ENCODE data around the gene ITSN2. TPM values are rescaled to one million over a fixed set of nuclear protein-coding genes. Genes with fewer than 3 reads are reported as not detected.

Gene ITSN2
- total RNA-seq, 4 donors from 2014 or later, result 58.1 to 68.4 (median 65.8) TPM

DNA sequence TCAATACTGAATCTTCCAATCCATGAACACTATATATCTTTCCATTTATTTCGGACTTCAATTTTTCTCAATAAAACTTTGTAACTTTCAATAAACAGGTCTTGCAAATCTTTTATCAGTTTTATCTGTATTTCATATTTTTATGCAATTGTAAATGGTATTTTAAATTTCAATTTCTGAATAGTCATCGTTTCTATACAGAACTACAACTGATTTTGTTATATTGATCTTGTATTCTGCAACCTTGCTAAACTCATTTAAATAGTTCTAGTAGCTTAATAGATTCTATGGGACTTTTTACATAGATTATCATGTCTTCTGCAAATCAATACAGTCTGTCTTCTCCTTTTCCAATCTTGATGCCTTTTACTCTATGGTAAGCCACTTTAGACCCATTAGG, 95.1 kb downstream of the ITSN2 start:
- intact Hi-C loops (cut with DNase I; ENCODE audit: low total_unique reads), result no loop called here
- TF ChIP-seq POLR2A (IDR thresholded peaks at IDR 0.05) (no peak), CTCF (IDR thresholded peaks at IDR 0.05) (no peak)
- no peak for DNase-seq (ENCODE audit: low spot score in 2 of 2)
- 96 to 97% methylated on average over 2 of the region's 2 CpGs for WGBS, 2 donors
- no peak overlapping the region for H3K4me3 ChIP-seq (ENCODE audit: low read depth, poor library complexity, severe bottlenecking)

GRCh38 chr2:24262421-24262970, 97.8 kb downstream of the ITSN2 start:
- TF ChIP-seq POLR2A (IDR thresholded peaks at IDR 0.05), result no peak
- TF ChIP-seq CTCF (IDR thresholded peaks at IDR 0.05), result no peak
- intact Hi-C loops (cut with DNase I; ENCODE audit: low total_unique reads), result no loop called here
- DNase-seq (ENCODE audit: low spot score in 2 of 2), result no peak
- 81 to 88% methylated on average over 1 of the region's 1 CpG for WGBS, 2 donors
- no peak overlapping the region for H3K4me3 ChIP-seq (ENCODE audit: low read depth, poor library complexity, severe bottlenecking)

DNA sequence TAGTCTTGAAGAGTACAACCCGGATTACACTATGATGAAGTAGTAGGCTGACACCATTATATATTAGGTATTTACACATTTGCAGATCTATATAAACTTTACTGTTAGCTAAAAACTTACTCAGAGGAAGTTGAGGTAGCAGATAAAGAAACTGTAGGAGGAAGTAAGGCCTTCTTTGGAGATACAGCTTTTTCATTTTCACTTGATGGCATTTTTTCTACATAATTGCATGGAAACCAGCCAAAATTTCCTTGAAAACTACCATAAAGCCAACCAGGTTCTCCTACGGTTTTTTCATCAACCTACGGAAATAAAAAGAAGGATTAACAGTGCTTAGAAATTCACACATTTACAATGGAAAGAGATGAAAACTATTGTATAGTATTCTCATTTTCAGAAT, 98.9 kb downstream of the ITSN2 start:
- DNase-seq (ENCODE audit: low spot score in 2 of 2), result no peak
- no peak for TF ChIP-seq POLR2A (IDR thresholded peaks at IDR 0.05)
- TF ChIP-seq CTCF (IDR thresholded peaks at IDR 0.05), result no peak
- intact Hi-C loops (cut with DNase I; ENCODE audit: low total_unique reads), result no loop called here
- H3K4me3 ChIP-seq (ENCODE audit: low read depth, poor library complexity, severe bottlenecking), result no peak overlapping the region
- WGBS, 2 donors, result 72 to 75% methylated on average over 3 of the region's 3 CpGs

GRCh38 chr2:24259316-24259715, 101.0 kb downstream of the ITSN2 start:
- DNase-seq (ENCODE audit: low spot score in 2 of 2), result no peak
- intact Hi-C loops (cut with DNase I; ENCODE audit: low total_unique reads), result no loop called here
- WGBS, 2 donors, result 45 to 52% methylated on average over 2 of the region's 2 CpGs
- TF ChIP-seq POLR2A (IDR thresholded peaks at IDR 0.05), result no peak
- TF ChIP-seq CTCF (IDR thresholded peaks at IDR 0.05), result no peak
- H3K4me3 ChIP-seq (ENCODE audit: low read depth, poor library complexity, severe bottlenecking), result no peak overlapping the region

- intact Hi-C loops (cut with DNase I; ENCODE audit: low total_unique reads), result no loop called here
- no peak for TF ChIP-seq CTCF (IDR thresholded peaks at IDR 0.05)
- TF ChIP-seq POLR2A (IDR thresholded peaks at IDR 0.05), result no peak
- DNase-seq (ENCODE audit: low spot score in 2 of 2), result no peak
- no peak overlapping the region for H3K4me3 ChIP-seq (ENCODE audit: low read depth, poor library complexity, severe bottlenecking)
Measured at GRCh38 chr2:24258718-24259117, 101.6 kb downstream of the ITSN2 start.

GRCh38 chr2:24253303-24253919, 106.9 kb downstream of the ITSN2 start:
- DNase-seq (ENCODE audit: low spot score in 2 of 2), result no peak
- no peak for TF ChIP-seq POLR2A (IDR thresholded peaks at IDR 0.05)
- TF ChIP-seq CTCF (IDR thresholded peaks at IDR 0.05), result no peak
- intact Hi-C loops (cut with DNase I; ENCODE audit: low total_unique reads), result no loop called here
- H3K4me3 ChIP-seq (ENCODE audit: low read depth, poor library complexity, severe bottlenecking), result no peak overlapping the region
- WGBS, 2 donors, result 93 to 96% methylated on average over 6 of the region's 6 CpGs

Data from lower leg skin (tissue), 4 donors.